ENCODE measurements around the gene DGKH.

- TF ChIP-seq, protein P1, sequence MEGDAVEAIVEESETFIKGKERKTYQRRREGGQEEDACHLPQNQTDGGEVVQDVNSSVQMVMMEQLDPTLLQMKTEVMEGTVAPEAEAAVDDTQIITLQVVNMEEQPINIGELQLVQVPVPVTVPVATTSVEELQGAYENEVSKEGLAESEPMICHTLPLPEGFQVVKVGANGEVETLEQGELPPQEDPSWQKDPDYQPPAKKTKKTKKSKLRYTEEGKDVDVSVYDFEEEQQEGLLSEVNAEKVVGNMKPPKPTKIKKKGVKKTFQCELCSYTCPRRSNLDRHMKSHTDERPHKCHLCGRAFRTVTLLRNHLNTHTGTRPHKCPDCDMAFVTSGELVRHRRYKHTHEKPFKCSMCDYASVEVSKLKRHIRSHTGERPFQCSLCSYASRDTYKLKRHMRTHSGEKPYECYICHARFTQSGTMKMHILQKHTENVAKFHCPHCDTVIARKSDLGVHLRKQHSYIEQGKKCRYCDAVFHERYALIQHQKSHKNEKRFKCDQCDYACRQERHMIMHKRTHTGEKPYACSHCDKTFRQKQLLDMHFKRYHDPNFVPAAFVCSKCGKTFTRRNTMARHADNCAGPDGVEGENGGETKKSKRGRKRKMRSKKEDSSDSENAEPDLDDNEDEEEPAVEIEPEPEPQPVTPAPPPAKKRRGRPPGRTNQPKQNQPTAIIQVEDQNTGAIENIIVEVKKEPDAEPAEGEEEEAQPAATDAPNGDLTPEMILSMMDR (IDR thresholded peaks at IDR 0.05) = no peak
- TF ChIP-seq POLR2AphosphoS5 (IDR thresholded peaks at IDR 0.05) = no peak
- TF ChIP-seq POLR2A (IDR thresholded peaks at IDR 0.05; ENCODE audit: low read depth) = no peak
Observed at GRCh38 chr13:42279986-42280385, 231.5 kb downstream of the DGKH start.

Data from esophagus muscularis mucosa (tissue), 3 donors.